DMS79 (cell line): ENCODE measurements around the gene IFNA1.
"Not testable (repeated sequence)": the region's sequence is repeated elsewhere in the genome, so short reads cannot be mapped to it uniquely, and the experiment has no call there.

ENCODE experiments used
- DNase-seq: peaks from one replicate; lab custom pipeline; 2025; lab: John Stamatoyannopoulos, UW

IFNA1 gene

GRCh38 chr9:21440139-21440538 is at the start of gene IFNA1:
IFNA1 (plus strand) TSS chr9:21440439; CDS start chr9:21440508, 69 bp downstream.
- no peak for DNase-seq

- no peak for DNase-seq
Measured at GRCh38 chr9:21392270-21392669, 48.0 kb upstream of the IFNA1 start.

GRCh38 chr9:21395778-21396717 is 44.2 kb upstream of the IFNA1 start:
- DNase-seq, result no peak

- DNase-seq, result no peak
Measured at GRCh38 chr9:21398955-21399489, 41.2 kb upstream of the IFNA1 start.

GRCh38 chr9:21399956-21400355 is 40.3 kb upstream of the IFNA1 start:
- DNase-seq, result no peak

GRCh38 chr9:21402386-21403251 is 37.6 kb upstream of the IFNA1 start:
- DNase-seq, result no peak

GRCh38 chr9:21404146-21404545 is 36.1 kb upstream of the IFNA1 start:
- DNase-seq, result no peak

- DNase-seq, result no peak
Measured at GRCh38 chr9:21408817-21409216, 31.4 kb upstream of the IFNA1 start, which contains the start of gene IFNA8. IFNA8 (plus strand) TSS chr9:21409117; CDS start chr9:21409177, 60 bp downstream.

GRCh38 chr9:21412107-21412506 is 28.1 kb upstream of the IFNA1 start:
- DNase-seq, result no peak

GRCh38 chr9:21413151-21413550 is 27.1 kb upstream of the IFNA1 start:
- DNase-seq, result no peak

- DNase-seq, result no peak
Measured at GRCh38 chr9:21413624-21414023, 26.6 kb upstream of the IFNA1 start.

- DNase-seq, result no peak
Measured at GRCh38 chr9:21414220-21414940, 25.9 kb upstream of the IFNA1 start.

GRCh38 chr9:21415493-21416267 is 24.6 kb upstream of the IFNA1 start:
- no peak for DNase-seq

GRCh38 chr9:21428235-21428634 is 12.0 kb upstream of the IFNA1 start:
- DNase-seq, result no peak

- no peak for DNase-seq
Measured at GRCh38 chr9:21429191-21429590, 11.0 kb upstream of the IFNA1 start.

GRCh38 chr9:21432672-21433425 is 7.4 kb upstream of the IFNA1 start:
- no peak for DNase-seq

- DNase-seq, result no peak
Measured at GRCh38 chr9:21434202-21435014, 5.8 kb upstream of the IFNA1 start.

- DNase-seq, result not testable (repeated sequence)
Measured at GRCh38 chr9:21435015-21435383, 5.2 kb upstream of the IFNA1 start.

GRCh38 chr9:21443849-21444625 is 3.8 kb downstream of the IFNA1 start:
- no peak for DNase-seq
